ENCODE measurements around the gene DNLZ. TPM values are rescaled to one million over a fixed set of nuclear protein-coding genes. Genes with fewer than 3 reads are reported as not detected.
"Not testable (repeated sequence)": the region's sequence is repeated elsewhere in the genome, so short reads cannot be mapped to it uniquely, and the experiment has no call there.

DNLZ gene
- total and polyA plus RNA-seq, 12 donors, result 23.3 to 49.2 (median 32.5) TPM

DNA sequence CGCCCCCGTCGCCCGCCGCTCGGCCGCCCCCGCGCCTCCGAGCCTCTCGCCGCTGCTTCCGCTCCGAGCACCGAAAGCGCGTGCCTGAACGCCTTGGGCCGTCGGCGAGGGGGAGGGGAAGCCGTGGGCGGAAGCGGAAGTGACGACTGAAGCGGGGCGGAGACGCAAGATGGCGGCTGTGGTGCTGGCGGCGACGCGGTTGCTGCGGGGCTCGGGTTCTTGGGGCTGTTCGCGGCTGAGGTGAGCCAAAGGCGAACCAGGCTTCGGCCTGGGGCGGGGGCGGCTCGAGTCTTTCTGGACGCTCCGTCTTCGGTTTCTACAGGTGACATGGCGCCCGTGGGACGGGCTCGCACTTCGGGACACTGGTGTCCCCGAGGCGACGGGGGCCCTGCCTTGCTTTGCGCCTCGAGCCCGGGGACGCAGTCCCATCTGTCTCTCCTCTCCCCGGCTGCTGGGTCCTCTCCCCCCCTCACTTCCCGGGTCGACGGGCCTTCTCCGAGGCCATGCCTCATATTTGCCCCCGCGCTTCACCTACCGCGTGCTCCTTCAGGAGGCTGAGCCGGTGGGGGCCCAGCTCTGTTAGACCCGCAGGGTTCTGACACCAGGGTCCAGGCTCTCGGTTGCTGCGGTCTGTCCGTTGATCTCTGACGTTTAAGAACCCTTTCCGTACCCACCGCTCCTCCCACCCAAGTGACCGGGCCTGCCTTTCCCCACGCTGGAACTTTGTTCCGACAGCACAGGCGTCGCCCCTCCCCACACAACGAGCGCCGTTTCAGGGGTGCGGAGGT, 47.1 kb upstream of the DNLZ start, which contains the start of the genes ENTR1 and PMPCA:
Gene ENTR1, minus strand, starts transcription at position 115 of the 788 bp plus-strand sequence. CDS start 217 bp downstream, outside the sequence.
Gene PMPCA, plus strand, starts transcription at position 159 of the 788 bp plus-strand sequence. Its CDS starts 11 bp downstream, at position 170.
- peaks cover 0 to 62% (median 26%) of the 10 kb centered on the region in 9 donors for H3K36me3 ChIP-seq
- H3K9me3 ChIP-seq, result no peaks in the 10 kb centered on the region
- H3K4me3 ChIP-seq, result peak within 1 kb of the TSS; percentile 62 to 100 (median 96)
- DNase-seq (peak; percentile 94 to 95), ATAC-seq (peak; percentile 74 to 94 (median 92))
- TF ChIP-seq, protein P1, sequence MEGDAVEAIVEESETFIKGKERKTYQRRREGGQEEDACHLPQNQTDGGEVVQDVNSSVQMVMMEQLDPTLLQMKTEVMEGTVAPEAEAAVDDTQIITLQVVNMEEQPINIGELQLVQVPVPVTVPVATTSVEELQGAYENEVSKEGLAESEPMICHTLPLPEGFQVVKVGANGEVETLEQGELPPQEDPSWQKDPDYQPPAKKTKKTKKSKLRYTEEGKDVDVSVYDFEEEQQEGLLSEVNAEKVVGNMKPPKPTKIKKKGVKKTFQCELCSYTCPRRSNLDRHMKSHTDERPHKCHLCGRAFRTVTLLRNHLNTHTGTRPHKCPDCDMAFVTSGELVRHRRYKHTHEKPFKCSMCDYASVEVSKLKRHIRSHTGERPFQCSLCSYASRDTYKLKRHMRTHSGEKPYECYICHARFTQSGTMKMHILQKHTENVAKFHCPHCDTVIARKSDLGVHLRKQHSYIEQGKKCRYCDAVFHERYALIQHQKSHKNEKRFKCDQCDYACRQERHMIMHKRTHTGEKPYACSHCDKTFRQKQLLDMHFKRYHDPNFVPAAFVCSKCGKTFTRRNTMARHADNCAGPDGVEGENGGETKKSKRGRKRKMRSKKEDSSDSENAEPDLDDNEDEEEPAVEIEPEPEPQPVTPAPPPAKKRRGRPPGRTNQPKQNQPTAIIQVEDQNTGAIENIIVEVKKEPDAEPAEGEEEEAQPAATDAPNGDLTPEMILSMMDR (IDR thresholded peaks at IDR 0.05), result no peak
- H3K4me1 ChIP-seq, result peaks cover 8 to 36% (median 25%) of the 10 kb centered on the region in 9 donors
- intact Hi-C loops (cut with DNase I), result no loop called here
- peak within 1 kb of the TSS; percentile 64 to 94 (median 90) for H3K27ac ChIP-seq
- 0 to 1% methylated on average over 78 to 83 of the region's 83 CpGs for WGBS, 2 donors
- H3K27me3 ChIP-seq, result no peaks in the 10 kb centered on the region

DNA sequence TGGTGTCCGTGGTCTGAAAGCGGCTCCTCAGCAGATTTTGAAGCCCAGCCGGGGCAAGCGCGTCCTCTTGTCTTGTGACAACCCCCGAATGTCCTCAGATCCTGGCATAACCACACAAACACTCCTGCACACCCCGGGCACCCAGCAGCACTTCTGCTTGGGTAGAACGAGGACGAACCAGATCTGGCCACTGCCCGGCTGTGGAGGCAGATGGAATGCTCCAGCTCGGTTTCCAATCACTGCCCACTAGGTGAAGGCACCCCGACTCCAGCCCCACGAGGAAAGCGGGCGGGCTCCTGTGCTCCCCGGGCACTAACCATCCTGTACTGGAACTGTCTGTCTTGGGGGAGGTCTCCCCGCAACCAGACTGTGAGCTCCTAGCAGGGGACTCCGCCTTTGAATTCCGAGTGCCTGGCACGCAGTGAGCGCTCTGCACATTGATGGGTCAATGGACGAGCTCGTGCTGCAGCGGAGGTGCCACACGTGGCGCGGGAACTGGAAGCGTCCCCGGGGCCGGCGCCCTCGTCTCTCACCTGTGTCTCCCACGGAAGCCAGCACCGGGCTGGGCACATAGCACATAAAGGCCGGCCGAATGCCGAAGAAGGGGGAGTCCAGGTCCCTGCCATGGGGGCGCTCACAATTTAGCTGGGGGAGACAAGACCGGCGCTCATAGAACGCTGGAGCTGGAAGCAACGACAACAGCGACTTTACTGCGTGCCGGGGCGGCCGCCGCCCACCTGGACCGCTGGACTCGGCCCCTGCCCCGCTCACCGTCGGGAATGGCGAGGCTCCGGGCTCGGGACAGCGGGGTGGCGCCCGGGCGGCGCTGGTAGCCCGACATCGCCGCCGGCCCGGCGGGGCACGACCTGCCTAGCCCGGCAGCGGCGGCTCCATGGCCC, 46.3 kb upstream of the DNLZ start:
- Histone ChIP-seq H3K27ac (peak overlapping the region in 9 of 10 donors; percentile 64 to 94 (median 89)), H3K9me3 (no peaks in the 10 kb centered on the region), H3K27me3 (no peaks in the 10 kb centered on the region), H3K4me3 (peak overlapping the region; percentile 50 to 100 (median 96)), H3K4me1 (peaks cover 8 to 36% (median 25%) of the 10 kb centered on the region in 9 donors), H3K36me3 (peaks cover 0 to 62% (median 28%) of the 10 kb centered on the region in 9 donors)
- DNase-seq, result no peak
- WGBS, 2 donors, result 11 to 12% methylated on average over 71 of the region's 71 CpGs
- TF ChIP-seq, protein P1 (IDR thresholded peaks at IDR 0.05), result no peak
- peak in 7 of 8 donors; percentile 10 to 29 (median 20) for ATAC-seq
- intact Hi-C loops (cut with DNase I), result loop anchor here in 2 of 10 donors (10.0 kb wide), 2 partner anchors 65 to 95 kb away; no protein-coding TSS in a partner anchor

DNA sequence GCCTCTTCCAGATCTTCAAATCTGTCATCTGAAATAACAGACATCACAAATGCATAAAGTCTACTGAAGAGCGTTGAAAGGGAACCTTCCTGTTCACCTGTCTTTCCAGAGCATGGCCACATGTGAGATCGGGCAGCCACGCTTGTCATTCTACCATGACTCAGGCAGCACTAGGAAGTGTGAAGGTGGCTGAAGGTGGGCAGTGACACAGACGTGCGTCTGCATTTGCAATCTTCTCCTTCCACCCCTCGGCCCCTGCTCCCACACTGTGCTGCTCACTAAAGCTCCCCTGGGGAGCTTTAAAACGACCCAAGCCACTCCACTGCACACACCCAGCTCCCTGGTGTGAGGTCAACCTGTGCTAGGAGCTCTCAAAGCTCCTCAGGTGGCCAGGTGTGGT, 44.4 kb upstream of the DNLZ start:
- DNase-seq, result no peak
- no peaks in the 10 kb centered on the region for H3K27me3 ChIP-seq
- no peak overlapping the region for H3K27ac ChIP-seq
- TF ChIP-seq, protein P1 (IDR thresholded peaks at IDR 0.05), result no peak
- H3K9me3 ChIP-seq, result no peaks in the 10 kb centered on the region
- H3K4me3 ChIP-seq, result no peak overlapping the region
- ATAC-seq, result no peak
- intact Hi-C loops (cut with DNase I), result loop anchor here in 2 of 10 donors (10.0 kb wide), 2 partner anchors 63 to 93 kb away; no protein-coding TSS in a partner anchor
- peaks cover 8 to 35% (median 25%) of the 10 kb centered on the region in 9 donors for H3K4me1 ChIP-seq
- peaks cover 0 to 58% (median 17%) of the 10 kb centered on the region in 9 donors for H3K36me3 ChIP-seq
- WGBS, 2 donors, result 88 to 91% methylated on average over 7 of the region's 7 CpGs

DNA sequence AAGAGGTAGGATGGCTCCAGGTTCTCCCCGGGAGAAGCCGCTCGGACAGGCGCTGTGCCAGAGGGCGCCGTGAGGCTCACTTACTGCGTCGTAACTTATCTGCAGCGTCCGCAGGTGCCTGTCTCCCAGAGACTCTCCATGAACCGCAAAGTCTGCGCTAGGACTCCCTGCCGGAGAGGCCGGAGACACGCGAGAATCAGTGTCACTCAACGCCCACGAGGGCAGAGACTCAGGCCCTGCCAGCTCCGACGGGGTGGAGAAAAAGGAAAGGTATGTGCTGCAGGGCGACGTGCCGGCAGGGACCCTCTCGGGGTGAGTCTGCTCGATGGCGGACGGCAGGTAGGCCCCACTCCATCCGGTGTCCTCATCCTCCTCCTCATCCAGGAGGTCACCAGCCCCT, 43.5 kb upstream of the DNLZ start:
- WGBS, 2 donors, result 91 to 93% methylated on average over 28 of the region's 28 CpGs
- Histone ChIP-seq H3K36me3 (peaks cover 0 to 56% (median 14%) of the 10 kb centered on the region in 9 donors), H3K4me1 (peaks cover 8 to 35% (median 24%) of the 10 kb centered on the region in 9 donors)
- not testable (repeated sequence) for H3K27me3 ChIP-seq, H3K9me3 ChIP-seq, ATAC-seq, DNase-seq, H3K4me3 ChIP-seq, H3K27ac ChIP-seq
- intact Hi-C loops (cut with DNase I), result loop anchor here in 2 of 10 donors (10.0 kb wide), 2 partner anchors 62 to 92 kb away; no protein-coding TSS in a partner anchor

DNA sequence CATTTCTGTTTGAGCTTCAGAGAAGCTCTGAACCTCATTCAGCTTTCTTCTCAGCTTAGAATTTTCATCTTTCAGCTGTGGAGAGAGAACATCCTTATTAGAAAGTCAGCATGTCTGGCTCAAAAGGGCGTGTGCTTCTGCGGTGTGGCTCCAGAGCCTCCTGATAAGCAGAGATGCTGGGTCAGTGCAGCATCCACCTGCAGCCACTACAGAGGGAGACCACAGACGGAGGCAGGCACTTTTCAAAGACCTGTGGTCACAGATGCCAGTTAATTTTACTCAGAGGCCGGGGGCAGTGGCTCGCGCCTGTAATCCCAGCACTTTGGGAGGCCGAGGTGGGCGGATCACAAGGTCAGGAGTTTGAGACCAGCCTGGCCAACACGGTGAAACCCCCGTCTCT, 42.4 kb upstream of the DNLZ start:
- 90 to 92% methylated on average over 10 of the region's 10 CpGs for WGBS, 2 donors
- DNase-seq, ATAC-seq, H3K27ac ChIP-seq, H3K27me3 ChIP-seq, H3K4me3 ChIP-seq, H3K9me3 ChIP-seq: not testable (repeated sequence)
- H3K36me3 ChIP-seq, result peaks cover 0 to 60% (median 14%) of the 10 kb centered on the region in 9 donors
- intact Hi-C loops (cut with DNase I), result loop anchor here in 2 of 10 donors (10.0 kb wide), 2 partner anchors 61 to 91 kb away; no protein-coding TSS in a partner anchor
- peaks cover under 1 to 23% (median 13%) of the 10 kb centered on the region in 9 donors for H3K4me1 ChIP-seq

Data from heart right ventricle (tissue), 16 donors.